C4-2B (cell line): Measurements from ENCODE around the gene TMEM231.
"Not testable (repeated sequence)": the region's sequence is repeated elsewhere in the genome, so short reads cannot be mapped to it uniquely, and the experiment has no call there.

Source experiments
- ZFX ChIP-seq: fragments of 450-650 bp; IDR thresholded peaks from 2 replicates; pipeline ENCODE4 v1.6.1; 2017
- TF ChIP-seq, protein P1 (sequence below): fragments of 450-650 bp; conservative IDR thresholded peaks from 2 replicates; pipeline ENCODE4 v1.5.1; 2017; ENCODE audit warnings: mild to moderate bottlenecking

DNA sequence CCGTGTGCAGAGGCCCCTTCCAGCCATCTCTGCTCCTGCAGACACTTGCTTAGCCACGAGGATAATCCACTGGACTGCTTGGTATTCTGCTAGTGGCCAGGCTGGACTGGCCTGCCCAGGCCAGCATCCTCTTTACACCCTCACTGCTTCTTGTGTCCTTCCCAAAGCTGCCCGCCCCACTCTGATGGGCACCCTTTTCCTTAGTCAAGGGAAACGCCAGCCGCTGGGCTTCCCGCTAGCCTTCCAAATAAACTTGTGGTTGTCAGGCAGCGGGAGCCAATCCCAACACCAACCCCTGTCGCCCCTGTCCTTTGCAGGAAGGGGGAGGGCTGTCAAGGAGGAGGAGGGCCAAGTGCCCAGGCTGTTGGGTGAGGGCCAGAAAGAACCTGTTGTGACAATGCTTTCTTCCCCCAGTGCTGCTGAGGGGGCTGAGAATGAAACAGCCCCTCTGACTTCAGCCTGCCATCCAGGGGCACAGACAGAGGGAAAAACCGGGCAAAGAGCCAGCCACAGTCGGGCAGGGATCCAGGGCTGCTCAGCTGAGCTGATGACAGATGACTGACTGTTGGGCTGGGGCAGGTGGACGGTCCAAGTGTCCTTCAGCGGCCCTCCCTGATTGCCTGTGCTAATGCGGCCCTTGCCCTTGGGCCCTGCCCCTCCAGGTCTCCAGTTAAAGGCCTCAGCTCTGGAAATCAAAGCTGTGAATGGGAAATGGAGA is 57.3 kb downstream of the TMEM231 start:
- TF ChIP-seq, protein P1, sequence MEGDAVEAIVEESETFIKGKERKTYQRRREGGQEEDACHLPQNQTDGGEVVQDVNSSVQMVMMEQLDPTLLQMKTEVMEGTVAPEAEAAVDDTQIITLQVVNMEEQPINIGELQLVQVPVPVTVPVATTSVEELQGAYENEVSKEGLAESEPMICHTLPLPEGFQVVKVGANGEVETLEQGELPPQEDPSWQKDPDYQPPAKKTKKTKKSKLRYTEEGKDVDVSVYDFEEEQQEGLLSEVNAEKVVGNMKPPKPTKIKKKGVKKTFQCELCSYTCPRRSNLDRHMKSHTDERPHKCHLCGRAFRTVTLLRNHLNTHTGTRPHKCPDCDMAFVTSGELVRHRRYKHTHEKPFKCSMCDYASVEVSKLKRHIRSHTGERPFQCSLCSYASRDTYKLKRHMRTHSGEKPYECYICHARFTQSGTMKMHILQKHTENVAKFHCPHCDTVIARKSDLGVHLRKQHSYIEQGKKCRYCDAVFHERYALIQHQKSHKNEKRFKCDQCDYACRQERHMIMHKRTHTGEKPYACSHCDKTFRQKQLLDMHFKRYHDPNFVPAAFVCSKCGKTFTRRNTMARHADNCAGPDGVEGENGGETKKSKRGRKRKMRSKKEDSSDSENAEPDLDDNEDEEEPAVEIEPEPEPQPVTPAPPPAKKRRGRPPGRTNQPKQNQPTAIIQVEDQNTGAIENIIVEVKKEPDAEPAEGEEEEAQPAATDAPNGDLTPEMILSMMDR = not testable (repeated sequence)
- TF ChIP-seq ZFX = not testable (repeated sequence)
